Erythroblast (primary cell): ENCODE data around the gene SRBD1.

Experiments used
- GATA1 ChIP-seq: IDR thresholded peaks from 2 replicates; pipeline ENCODE4 v1.6.1; 2011; ENCODE audit warnings: low read depth, mild to moderate bottlenecking, control low read depth, low read length, moderate library complexity
- POLR2A ChIP-seq: IDR thresholded peaks from 2 replicates; pipeline ENCODE4 v1.6.1; 2011; ENCODE audit warnings: mild to moderate bottlenecking, low read length

DNA sequence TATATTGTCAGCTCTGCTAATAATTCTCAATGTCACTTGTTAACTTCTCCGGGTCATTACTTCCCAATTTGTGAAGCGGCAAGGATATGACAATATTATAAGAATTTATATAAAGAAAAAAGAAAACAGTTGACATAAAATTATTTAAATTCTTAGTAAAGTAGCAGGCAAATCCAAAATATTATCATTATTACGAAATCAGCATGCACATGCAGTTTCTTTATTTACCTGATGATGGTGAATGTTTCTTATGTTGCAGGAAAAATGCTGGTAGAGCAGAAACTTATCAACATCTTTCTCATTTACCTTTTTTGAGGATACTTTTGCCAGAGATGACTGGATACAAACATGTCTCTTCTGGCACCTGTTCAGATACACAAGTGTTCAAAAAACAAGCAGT lies 38.1 kb downstream of the SRBD1 start:
- TF ChIP-seq POLR2A (no peak), GATA1 (no peak)
